Spleen (tissue), 11 donors: ENCODE measurements around the gene BAG2. TPM values are rescaled to one million over a fixed set of nuclear protein-coding genes. Genes with fewer than 3 reads are reported as not detected.

ENCODE experiments used
- DNase-seq: peaks from one replicate; pipeline ENCODE4 v3.0.0-alpha.2; 2020
- H3K27ac ChIP-seq, 8 donors: fragments of 200-600 bp; sonication (generic) in 7 of 8; 1 replicate in 4 of 8; 2 replicates in 4 of 8; pipeline versions ENCODE4 v1.5.0 to v1.8.0; 2016 to 2021; ENCODE audit warnings: inconsistent platforms in 4 of 8, mild to moderate bottlenecking in 4 of 8, moderate library complexity in 1 of 8
- H3K27me3 ChIP-seq, 7 donors: fragments of 200-600 bp; sonication (generic) in 6 of 7; replicated peaks in 1 of 7; 1 replicate in 4 of 7; 2 replicates in 3 of 7; pipeline versions ENCODE4 v1.5.0 to v1.8.0; 2016 to 2021; ENCODE audit warnings: inconsistent platforms in 3 of 7, mild to moderate bottlenecking in 1 of 7
- H3K36me3 ChIP-seq, 6 donors: fragments of 200-600 bp; sonication (generic) in 5 of 6; 1 replicate in 4 of 6; 2 replicates in 2 of 6; pipeline versions ENCODE4 v1.5.0 to v1.8.0; 2016 to 2021; ENCODE audit warnings: inconsistent platforms in 2 of 6
- H3K4me1 ChIP-seq, 6 donors: fragments of 200-600 bp; sonication (generic) in 5 of 6; 1 replicate in 3 of 6; 2 replicates in 3 of 6; pipeline versions ENCODE4 v1.5.0 to v1.8.0; 2016 to 2021; ENCODE audit warnings: inconsistent platforms in 3 of 6
- H3K4me3 ChIP-seq, 8 donors: fragments of 200-600 bp; sonication (generic) in 7 of 8; 1 replicate in 4 of 8; 2 replicates in 4 of 8; pipeline versions ENCODE4 v1.5.0 to v1.8.0; 2016 to 2021; ENCODE audit warnings: inconsistent platforms in 4 of 8, mild to moderate bottlenecking in 4 of 8, moderate library complexity in 2 of 8
- H3K9me3 ChIP-seq, 8 donors: fragments of 200-600 bp; sonication (generic) in 7 of 8; 1 replicate in 4 of 8; 2 replicates in 4 of 8; pipeline versions ENCODE4 v1.5.0 to v1.8.0; 2016 to 2021; ENCODE audit warnings: inconsistent platforms in 4 of 8
- CTCF ChIP-seq, 11 experiments: fragments of 200-600 bp in 7 of 11; fragments of 450-650 bp in 4 of 11; sonication (generic) in 4 of 11; IDR thresholded peaks in 8 of 11; conservative IDR thresholded peaks in 3 of 11; 1 replicate in 7 of 11; 2 replicates in 4 of 11; pipeline versions ENCODE4 v1.4.0 to v1.8.0; 2016 to 2021; ENCODE audit warnings: antibody characterized with exemption in 11 of 11, inconsistent platforms in 4 of 11, mild to moderate bottlenecking in 1 of 11
- POLR2A ChIP-seq, 3 donors: fragments of 450-650 bp; IDR thresholded peaks; one replicate each; pipeline ENCODE4 v1.5.1; 2017; ENCODE audit warnings: antibody characterized with exemption in 3 of 3, mild to moderate bottlenecking in 1 of 3
- POLR2AphosphoS5 ChIP-seq, 3 donors: sonication (generic); formaldehyde crosslinking; IDR thresholded peaks; one replicate each; pipeline ENCODE4 v1.5.1; 2017; ENCODE audit warnings: antibody characterized with exemption in 3 of 3
- WGBS, 5 donors: extraction: QIAGEN DNeasy Blood & Tissue Kit in 3 of 5; methylation state at CpG; one replicate each; pipeline versions ENCODE4 v1.1.5 to v1.1.7; 2013 to 2018; 5-methylcytosine and 5-hydroxymethylcytosine counted together
- intact Hi-C: fragments of 100-400 bp; cut with DNase I; formaldehyde crosslinking; loops from one replicate; pipeline ENCODE4 v1.15.0; 2023; ENCODE audit warnings: low total_unique reads
- polyA plus RNA-seq, 3 donors: library from polyadenylated mRNA; stranded (reverse); fragments of 200-250 nt; gene quantifications; one replicate each; pipeline ENCODE4 v1.2.1, GENCODE V29; 2013
- total RNA-seq, 7 donors: library from RNA; depleted of rRNA in 3 of 7; stranded (reverse); fragments of >200 nt in 3 of 7; fragmentation: NEBNext Ultra II Directional in 4 of 7; extraction: Animal tissue kit (Norgen Biotek cat#: 25700) in 4 of 7; gene quantifications; one replicate each; pipeline versions ENCODE4 v1.1.0 to v1.2.1, GENCODE V29; 2016 to 2021
- donor health status: healthy with polysubstance abuse.
- donor health status: DM: no; HTN: no; CAD: no; lungs with moderate emphysema.
- donor health status: DM: no; HTN: no; CAD: no.
- donor health status: Bipolar disorder and iron deficiency.
- donor health status: healthy.
- donor health status: DM: no; HTN: no; CAD: no.
- donor health status: DM: yes; HTN: yes; CAD: no.

The BAG2 gene
- total and polyA plus RNA-seq, 10 donors: 0.98 to 3.8 (median 2.0) TPM

- Histone ChIP-seq H3K4me3 (no peak overlapping the region), H3K27me3 (no peaks in the 10 kb centered on the region), H3K27ac (no peak overlapping the region), H3K36me3 (no peaks in the 10 kb centered on the region), H3K9me3 (no peaks in the 10 kb centered on the region), H3K4me1 (no peaks in the 10 kb centered on the region)
- no peak for TF ChIP-seq CTCF (IDR thresholded peaks at IDR 0.05 in 8 of 11, conservative IDR thresholded peaks at IDR 0.05 in 3 of 11)
- no peak for TF ChIP-seq POLR2AphosphoS5 (IDR thresholded peaks at IDR 0.05)
- TF ChIP-seq POLR2A (IDR thresholded peaks at IDR 0.05): no peak
- no peak for DNase-seq
- intact Hi-C loops: no loop called here
Observed at GRCh38 chr6:57209030-57209429, 36.9 kb downstream of the BAG2 start.

GRCh38 chr6:57210060-57210459 lies 37.9 kb downstream of the BAG2 start:
- Histone ChIP-seq H3K27me3 (no peaks in the 10 kb centered on the region), H3K27ac (no peak overlapping the region), H3K4me1 (no peaks in the 10 kb centered on the region), H3K36me3 (no peaks in the 10 kb centered on the region), H3K9me3 (no peaks in the 10 kb centered on the region), H3K4me3 (no peak overlapping the region)
- intact Hi-C loops: no loop called here
- TF ChIP-seq CTCF (IDR thresholded peaks at IDR 0.05 in 8 of 11, conservative IDR thresholded peaks at IDR 0.05 in 3 of 11) (no peak), POLR2AphosphoS5 (IDR thresholded peaks at IDR 0.05) (no peak), POLR2A (IDR thresholded peaks at IDR 0.05) (no peak)
- WGBS, 5 donors: 95 to 98% (median 97%) methylated on average over 5 of the region's 5 CpGs
- no peak for DNase-seq

- no peaks in the 10 kb centered on the region for H3K9me3 ChIP-seq
- H3K4me3 ChIP-seq: no peak overlapping the region
- DNase-seq: no peak
- intact Hi-C loops: no loop called here
- WGBS, 5 donors: 90 to 100% (median 93%) methylated on average over 1 of the region's 1 CpG
- H3K27me3 ChIP-seq: no peaks in the 10 kb centered on the region
- H3K4me1 ChIP-seq: peaks cover 0 to under 1% (median 0%) of the 10 kb centered on the region in 6 donors
- no peaks in the 10 kb centered on the region for H3K36me3 ChIP-seq
- TF ChIP-seq CTCF (IDR thresholded peaks at IDR 0.05 in 8 of 11, conservative IDR thresholded peaks at IDR 0.05 in 3 of 11): no peak
- H3K27ac ChIP-seq: no peak overlapping the region
Observed at GRCh38 chr6:57215260-57215659, 43.1 kb downstream of the BAG2 start.

- Histone ChIP-seq H3K9me3 (no peaks in the 10 kb centered on the region), H3K27ac (no peak overlapping the region), H3K4me1 (peaks cover 0 to 12% (median 5%) of the 10 kb centered on the region in 6 donors), H3K27me3 (peaks cover 0 to 6% (median 0%) of the 10 kb centered on the region in 7 donors), H3K4me3 (no peak overlapping the region), H3K36me3 (no peaks in the 10 kb centered on the region)
- intact Hi-C loops: no loop called here
- TF ChIP-seq POLR2AphosphoS5 (IDR thresholded peaks at IDR 0.05): no peak
- TF ChIP-seq POLR2A (IDR thresholded peaks at IDR 0.05): no peak
- TF ChIP-seq CTCF (IDR thresholded peaks at IDR 0.05 in 8 of 11, conservative IDR thresholded peaks at IDR 0.05 in 3 of 11): no peak
- DNase-seq: no peak
- 81 to 90% (median 89%) methylated on average over 7 of the region's 7 CpGs for WGBS, 5 donors
Observed at GRCh38 chr6:57216235-57217101, 44.3 kb downstream of the BAG2 start.
